Activated T-cell treated with anti-CD3 and anti-CD28 coated beads for 4 hours (primary cell): ENCODE measurements around the gene ARHGAP40.

Source experiments
- DNase-seq: peaks from one replicate; pipeline ENCODE4 v3.0.0-alpha.2; 2020

Gene ARHGAP40

DNA sequence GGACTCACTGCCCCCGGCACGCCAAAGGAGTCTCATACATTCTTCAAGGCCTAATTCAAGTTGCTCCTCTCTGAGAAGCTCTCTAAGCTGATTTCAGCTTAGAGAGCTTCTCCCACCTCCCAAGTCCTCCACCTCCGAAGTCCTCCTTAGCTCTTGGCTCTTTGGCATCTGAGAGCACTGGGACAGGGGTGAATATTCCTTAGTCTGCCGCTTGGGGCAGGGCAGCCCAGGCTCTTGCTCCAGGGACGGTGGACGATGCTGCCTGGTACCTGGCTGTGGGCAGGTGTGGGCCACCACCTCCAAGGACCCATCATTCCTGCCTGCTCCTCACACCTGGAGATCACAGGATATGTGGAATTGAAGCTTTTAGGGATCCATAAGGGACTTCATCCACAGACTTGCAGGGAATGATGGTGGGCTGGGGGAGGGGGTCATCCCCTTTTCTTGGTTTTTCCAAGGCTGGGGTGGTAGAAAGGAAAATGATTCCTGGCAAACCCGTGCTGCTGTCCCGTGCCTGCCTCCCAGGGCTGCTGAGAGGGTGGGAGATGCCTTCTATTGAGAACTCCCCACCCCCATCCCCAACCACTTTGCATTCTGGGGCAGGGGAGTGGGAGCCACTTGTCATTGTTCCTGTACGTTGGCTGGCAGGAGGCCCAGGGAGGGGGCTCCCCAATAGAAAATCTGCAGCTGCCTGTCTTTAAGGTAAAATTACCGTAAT, 57.4 kb downstream of the ARHGAP40 start:
- DNase-seq: no peak

DNA sequence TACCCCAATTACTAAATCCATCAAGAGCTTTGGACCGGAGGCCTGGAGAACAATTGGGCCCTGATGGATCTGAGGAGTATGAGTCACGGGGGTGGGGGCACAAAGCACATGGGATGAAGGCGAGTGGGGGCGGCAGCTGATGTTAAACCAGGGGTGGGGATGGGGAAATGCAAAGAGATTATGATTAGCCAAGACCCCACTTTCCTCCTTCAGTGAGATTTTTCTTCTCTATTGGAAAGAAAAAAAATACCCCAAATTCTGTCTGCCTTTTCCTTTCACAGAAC, 57.9 kb downstream of the ARHGAP40 start:
- no peak for DNase-seq

DNA sequence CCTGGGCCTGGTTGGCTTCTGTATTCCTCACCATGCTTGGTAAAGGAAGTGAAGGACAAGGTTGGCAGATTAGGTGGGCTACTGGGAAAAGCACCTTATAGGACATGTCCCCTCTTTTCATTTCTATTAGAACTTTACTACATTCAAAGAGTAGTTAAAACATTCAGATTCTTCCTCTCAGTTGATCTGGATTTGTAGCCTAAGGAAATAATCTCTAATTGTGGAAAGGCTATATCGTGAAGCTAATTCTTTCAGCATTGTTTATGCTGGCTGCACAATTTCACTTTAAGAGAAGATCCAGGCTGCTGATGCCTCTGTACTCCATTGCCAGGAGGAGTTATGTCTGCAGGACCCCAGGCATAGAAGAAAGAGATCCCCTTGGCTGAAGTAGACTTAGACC, 58.8 kb downstream of the ARHGAP40 start:
- DNase-seq: no peak

DNA sequence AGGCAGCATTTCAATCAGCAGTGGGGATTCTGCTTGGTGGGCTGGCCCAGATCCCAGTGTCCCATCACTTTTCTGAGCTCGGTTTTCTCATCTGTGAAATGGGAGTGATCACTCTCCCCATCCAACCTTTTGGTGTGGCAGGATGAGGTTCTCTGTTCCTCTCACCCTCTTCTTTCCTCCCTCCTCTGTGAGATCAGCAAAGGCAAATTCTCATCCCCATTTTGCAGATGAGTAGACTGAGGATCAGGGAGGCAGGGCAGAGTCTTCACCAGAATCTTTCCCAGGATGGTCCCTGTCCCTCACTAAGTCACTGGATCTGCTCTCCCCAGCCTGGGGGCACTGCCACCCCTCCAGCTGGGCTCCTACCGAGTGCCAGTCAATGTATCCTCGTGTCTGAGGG, 62.1 kb downstream of the ARHGAP40 start:
- DNase-seq: no peak

DNA sequence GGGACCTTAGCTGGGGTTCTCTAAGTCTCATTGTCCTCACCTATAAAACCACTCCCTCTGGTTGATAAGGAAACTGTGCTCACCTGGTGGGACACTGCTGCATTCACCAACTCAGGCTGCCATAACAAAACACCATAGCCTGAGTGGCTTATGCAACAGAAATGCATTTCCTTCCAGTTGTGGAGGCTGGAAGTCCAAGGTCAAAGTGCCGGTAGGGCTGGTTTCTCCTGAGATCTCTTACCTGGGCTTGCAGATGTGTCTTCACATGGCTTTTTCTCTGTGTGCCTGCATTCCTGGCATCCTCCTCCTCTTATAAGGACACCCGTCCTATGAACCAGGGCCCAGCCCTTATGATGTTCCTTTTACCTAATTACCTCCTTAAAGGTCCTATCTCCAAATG, 62.7 kb downstream of the ARHGAP40 start:
- no peak for DNase-seq

DNA sequence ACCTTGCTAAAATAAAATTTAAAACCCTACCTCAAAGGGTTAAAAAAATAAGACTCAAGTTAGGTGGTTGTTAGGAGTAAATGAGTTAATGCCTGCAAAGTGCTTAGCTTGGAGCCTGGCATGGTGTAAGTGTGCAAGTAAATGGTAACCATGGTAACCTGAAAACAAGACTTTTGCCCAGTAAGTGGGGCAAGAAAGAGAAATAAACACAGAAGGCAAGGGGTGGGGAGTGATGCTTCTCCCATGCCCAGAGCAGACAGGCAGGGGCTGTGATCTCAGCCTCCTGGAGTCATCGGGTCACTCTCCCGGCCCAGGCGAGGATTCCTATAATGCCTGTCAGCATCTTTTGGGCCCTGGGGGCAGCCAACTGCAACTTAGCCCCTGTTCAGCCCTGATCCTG, 63.5 kb downstream of the ARHGAP40 start:
- DNase-seq: no peak

DNA sequence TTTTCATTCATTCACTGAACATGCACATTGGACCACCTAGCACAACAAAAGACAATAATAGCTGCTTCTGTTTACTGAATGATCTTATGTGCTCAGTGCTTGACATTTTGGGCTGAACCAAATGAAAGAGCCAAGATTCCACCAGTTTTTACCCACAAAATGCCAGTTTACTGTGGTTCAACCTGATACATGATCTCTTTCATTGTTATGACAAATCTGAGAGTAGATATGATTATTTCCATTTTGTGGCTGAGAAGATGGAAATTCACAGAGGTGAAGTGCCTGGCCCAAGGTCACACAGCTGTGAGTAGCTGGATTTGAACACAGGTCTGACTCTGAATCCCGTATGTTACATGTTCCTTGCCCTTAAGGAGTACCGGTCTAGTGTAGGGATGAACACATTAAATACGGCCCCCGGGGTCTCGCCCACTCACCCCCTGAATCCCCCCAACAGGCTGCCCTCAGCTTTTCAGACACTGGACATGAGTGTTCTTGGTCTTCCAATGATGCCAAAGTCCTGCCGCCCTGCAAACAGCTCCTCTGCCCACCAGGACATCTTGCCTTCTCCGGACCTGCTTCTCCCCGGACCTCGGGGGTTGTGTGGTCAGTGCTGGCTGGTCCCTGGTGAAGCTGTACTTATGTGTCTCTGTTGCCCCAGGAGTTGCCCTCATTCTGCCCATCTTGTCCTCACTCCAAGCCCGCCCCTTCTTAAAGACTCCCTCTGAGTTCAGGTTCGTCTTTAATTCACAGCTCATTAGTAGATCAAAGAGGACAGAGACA, 64.1 kb downstream of the ARHGAP40 start:
- no peak for DNase-seq

DNA sequence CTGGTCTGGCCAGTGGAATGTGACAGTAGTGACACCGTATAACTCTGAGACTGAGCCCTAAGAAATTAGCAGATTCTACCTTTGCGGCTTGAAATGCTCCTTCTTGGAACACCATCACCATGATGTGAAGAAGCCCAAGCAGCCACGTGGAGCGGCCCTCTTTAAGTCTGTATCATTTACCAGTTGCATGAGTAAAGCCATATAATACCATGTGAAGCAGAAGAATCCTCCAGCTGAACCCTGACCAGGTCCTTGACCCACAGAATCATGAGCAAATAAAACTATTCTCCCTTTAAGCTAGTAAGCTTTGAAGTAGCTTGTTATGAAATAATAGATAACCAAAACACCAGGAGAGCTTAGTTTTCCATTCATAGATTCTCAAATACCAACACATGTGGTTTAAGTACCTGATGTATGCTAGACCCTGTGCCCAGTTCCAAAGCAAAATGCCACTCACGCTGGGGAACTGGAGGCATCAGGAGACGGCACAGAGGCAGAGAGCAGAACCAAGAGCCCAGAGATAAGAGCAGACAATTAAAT, 65.9 kb downstream of the ARHGAP40 start:
- DNase-seq: no peak

DNA sequence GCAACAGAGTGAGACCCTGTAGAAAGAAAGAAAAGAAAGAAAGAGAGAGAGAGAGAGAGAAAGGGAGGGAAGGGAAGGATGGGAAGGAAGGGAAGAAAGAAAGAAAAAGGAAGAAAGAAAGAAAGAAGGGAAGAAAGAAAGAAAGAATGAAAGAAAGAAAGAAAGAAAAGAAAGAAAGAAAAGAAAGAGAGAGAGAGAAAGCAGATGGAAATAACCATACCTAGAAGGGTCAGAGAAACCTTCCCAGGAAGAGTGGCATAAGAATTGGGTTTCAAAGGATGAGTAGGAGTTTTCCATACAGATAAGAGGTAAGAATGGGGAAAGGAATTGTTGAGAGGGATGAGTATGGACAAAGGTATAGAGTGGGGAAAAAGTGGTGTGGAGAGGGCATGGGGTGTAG, 68.1 kb downstream of the ARHGAP40 start:
- DNase-seq: no peak

DNA sequence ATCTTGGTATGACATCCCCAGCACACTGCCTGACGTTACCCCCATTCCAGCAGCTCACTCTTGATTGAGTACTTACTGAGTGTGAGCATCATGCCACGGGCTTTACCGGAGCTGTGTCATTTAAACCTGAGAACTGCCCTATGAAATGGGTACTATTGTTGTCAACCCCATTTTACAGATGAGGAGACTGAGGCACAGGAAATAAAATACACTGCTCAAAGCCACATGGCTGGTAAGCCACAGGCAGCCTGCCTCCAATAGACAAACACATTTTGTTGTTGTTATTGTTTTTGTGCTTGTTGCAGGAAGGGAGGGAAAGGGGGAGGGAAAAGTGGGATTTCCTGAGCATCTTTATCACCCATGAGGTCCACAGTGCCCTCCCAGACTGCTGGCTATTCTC, 69.2 kb downstream of the ARHGAP40 start:
- DNase-seq: no peak

DNA sequence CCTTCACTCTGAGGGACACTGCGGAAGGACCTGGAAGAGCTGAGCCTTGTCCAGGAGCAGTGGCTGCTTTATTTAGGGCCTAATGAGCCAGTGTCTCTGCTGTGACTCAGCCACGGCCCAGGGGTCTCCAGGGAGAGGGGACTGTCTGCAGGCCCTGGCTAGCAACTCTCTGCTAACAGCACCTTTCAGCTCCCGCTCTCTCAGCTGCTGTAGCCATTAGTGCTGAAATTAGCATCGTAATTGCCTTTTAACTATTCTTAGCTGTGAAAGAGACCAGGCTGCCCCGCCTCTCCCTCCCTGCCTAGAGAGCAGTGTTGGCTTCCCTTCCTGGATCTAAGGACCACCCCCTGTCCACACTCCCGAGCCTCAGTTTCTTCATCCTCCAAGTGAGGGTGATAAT, 69.6 kb downstream of the ARHGAP40 start:
- no peak for DNase-seq

DNA sequence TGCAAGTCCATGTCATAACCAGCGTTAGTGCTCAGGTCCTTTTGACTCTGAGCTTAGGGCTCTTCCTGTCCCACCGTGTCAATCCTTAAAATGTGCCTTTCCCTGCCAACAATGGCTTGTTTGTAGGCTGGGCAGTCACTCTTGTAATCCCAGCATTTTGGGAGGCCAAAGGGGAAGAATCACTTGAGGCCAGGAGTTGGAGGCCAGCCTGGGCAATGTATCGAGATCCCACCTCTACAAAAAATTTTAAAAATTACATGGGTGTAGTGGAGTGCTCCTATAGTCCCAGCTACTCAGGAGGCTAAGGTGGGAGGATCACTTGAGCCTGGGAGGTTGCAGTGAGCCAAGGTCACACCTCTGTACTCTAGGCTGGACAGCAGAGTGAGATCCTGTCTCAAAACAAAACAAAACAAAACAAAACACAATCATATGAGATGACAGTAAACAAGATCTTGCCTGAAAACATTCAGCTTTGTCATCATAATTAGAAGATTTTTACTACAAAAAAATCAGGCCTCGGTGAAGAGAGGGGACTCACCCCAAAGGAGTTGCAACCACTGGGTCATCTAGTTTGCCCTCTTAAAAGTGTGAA, 70.2 kb downstream of the ARHGAP40 start:
- DNase-seq: no peak

DNA sequence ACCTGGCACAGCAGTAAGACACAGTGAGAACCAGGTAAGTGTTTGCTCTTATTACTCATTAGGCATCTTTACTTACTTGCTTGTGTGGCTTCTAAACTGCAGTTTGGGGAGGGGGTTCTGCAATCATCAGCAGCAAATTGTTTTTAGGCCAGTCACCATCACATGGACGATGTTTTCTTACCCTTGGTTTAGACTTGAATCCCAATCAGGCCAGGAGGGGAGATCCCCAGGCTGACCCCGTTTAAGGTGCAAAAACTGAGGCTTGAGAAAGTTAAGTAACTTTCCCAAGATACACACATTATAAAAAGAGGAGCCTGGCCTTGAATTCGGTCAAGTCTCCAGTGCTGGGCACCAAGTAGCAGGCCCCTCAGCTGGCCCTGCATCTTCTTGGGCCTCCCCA, 70.9 kb downstream of the ARHGAP40 start:
- no peak for DNase-seq

DNA sequence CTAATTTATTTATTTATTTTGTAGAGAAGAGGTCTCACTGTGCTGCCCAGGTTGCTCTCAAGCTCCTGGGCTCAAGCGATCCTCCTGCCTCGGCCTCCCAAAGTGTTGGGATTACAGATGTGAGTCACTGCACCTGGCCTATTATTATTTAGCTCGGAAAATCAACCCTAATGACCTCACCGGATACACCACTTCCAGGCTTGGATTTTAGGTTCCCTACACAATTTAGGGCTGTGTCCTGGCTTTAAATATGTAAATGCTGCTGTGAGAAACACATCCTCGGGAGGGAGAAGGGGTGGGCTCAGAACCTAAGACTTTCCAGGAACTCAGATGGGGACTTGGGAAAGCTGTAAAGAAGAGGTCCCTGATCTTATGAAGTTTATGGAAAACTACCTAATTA, 71.7 kb downstream of the ARHGAP40 start:
- no peak for DNase-seq

DNA sequence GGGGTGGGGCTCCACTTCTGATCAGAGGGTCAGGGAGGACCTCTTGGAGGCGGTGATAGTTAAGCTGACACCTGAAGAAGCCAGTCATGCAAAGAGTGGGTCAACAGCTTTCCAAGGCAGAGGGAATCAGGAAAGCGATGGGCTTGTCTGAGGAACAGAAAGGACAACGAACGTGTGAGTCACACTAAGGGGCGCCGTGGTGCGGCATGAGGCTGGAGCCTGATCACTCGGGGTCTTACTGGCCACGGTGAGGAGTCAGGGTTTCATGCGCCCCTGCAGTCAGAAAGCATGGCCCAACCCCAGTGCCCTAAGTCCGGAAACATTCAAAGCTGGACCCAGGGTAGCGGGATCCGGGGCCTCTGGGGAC, 72.1 kb downstream of the ARHGAP40 start:
- DNase-seq: no peak

DNA sequence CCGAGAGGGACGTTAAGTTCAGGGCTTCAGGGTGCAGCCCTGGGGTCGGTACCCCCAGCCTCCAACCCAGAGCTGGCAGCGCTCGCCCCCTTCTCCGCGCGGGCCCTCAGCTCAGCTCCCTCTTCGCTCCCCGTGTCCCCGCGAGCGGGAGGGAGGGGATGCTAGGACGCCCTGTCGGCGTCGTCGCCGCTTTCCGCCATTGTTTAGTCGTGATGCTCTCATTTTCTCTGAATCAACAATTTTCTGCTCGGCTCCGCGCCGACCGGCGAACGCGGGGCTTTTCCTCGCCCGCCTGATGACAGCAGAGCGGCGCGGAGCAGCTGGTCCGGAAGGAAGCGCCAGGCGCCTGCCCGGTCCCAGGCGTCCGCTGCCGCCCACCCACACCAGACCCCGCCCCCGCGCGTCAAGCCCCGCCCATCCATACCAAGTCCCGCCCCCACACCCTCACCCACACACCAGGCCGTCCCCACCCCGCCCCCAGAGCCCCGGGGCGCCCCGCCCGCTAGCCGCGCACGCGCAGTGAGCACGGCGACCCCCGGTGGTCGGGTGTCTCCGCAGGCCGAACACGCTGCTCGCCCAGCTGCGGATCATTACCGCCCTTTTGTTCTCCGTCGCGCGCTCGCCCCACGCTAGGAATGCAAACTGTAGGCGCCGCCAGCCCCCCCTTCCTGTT, 72.6 kb downstream of the ARHGAP40 start:
- DNase-seq: peak; percentile 53

DNA sequence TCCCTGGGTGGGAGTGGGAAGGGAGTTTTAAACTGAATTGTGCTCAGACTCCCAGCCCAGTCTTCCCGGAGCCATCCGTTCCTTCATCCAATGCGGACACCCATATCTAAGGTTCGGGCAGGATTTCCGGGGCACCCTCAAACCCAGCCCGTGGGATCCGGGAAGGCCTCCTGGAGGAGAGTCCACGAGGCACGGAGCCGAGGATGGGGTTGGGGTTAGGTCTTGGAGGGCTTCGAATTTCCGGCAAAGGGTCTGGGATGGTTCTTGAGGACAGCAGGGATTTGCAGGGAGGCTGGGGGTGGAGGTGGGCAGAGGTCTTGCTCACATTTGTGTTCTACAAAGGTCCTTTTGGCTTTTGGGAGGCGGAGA, 73.1 kb downstream of the ARHGAP40 start:
- DNase-seq: no peak

DNA sequence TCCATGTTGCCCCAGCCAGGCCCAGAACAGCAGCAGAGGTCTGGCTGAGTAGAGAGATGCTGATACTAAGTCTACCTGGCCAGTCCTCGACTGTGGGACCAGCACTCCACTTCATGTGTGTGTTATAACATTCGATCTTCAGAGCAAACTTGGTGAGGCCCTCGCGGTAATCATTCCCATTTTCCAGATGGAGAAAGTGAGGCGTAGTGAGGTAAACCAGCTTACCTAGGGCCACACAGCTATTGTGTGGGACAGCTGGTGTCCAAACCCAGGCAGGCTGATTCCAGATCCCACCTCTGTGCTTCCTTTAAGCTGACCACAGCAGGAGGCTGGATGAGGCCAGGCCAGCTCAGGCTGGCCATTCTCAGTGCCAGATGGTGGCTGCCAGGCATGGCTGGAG, 75.0 kb downstream of the ARHGAP40 start:
- no peak for DNase-seq

DNA sequence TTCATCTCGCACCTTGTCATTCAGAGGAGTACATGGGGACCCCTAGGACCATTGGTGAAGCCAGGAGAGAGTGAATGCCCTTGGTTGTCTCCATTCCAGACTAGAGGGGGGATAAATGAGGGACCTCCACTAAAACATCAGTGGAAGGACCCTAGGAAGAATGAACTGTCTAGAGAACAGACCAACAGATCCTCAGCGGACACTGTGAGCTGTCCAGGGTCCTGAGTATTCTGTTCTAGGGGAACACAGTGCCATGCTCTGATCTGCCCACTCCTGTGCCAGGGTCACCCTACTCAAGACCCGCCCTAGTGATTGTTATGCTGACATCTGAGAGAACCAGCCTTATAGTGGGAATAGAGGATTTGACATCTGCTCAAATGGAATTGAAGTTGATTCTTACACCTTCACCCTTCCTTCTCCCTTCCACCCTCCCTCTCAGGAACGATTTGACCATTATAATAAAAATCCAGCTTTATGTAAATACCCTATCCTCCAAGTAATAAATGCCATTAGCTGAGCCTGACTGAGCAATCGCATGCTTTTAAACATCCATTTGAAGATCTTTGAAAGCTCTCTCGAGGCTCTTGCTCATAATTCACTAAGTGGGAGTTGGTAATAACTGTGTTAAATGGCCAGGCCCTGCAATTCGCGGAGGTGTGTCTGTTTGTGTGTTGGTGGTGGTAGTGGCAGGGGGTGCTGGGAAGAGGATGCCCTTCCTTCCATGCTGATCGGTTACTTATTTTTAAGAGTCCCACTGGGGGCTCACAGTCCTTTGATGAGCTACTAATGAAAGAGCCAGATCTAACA, 79.1 kb downstream of the ARHGAP40 start:
- no peak for DNase-seq

DNA sequence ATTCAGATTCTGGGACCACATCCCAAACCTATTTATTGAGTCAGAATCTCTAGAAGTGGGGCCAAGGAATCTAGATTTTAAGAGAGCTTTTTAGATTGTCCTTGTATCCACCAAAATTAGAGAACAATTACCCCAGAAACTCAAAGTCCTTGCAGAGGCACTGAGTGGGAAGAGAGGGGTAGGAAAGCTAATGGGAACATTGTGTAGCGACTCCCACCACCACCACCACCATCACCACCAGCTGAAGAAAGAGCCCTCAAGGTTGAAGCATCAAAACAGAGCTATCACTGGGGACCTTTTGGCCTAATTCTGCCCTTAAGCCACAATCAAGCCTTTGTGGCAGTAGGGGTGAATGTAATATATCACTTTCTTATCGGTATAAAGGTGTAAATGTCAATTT, 83.7 kb downstream of the ARHGAP40 start:
- no peak for DNase-seq

DNA sequence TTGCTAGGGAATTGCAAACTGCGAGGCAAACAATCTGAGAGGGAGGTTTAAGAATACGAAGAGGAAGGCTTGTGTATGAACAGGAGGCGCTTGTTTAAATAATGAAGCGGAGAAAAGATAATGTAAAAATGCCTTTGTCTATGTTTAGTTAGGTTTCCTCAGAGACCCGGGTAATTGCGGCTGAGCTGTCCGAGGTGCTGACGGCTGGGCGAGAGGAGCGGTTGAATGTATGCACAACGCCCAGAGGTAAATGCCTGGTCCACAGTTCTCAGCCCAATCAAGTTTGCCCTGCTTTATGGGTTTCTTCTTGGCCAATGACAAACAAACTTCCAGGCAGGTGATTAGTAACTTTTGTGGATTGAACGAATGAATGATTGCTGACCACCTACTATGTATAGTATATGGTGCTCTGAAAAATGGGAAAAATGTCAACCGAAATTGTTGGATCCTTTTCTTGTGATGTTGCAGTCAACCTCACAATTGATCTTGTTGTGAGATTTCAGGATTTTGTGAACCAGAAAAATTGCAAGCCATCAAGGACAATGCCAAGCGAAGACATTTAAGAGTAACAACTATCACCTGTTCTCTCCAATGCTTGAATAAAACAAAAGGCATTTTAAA, 84.4 kb downstream of the ARHGAP40 start:
- no peak for DNase-seq
